HG02981 (cell line): ENCODE results near the gene CES2.

Experiments used
- ATAC-seq: cut with Tn5 transposase; IDR thresholded peaks from one replicate; pipeline ENCODE4 v1.9.1; 2021; ENCODE audit warnings: mild to moderate bottlenecking, moderate library complexity; ENCODE audit not compliant: unreplicated experiment

Gene CES2

GRCh38 chr16:66902648-66903543 lies 32.4 kb upstream of the CES2 start:
- ATAC-seq = no peak

DNA sequence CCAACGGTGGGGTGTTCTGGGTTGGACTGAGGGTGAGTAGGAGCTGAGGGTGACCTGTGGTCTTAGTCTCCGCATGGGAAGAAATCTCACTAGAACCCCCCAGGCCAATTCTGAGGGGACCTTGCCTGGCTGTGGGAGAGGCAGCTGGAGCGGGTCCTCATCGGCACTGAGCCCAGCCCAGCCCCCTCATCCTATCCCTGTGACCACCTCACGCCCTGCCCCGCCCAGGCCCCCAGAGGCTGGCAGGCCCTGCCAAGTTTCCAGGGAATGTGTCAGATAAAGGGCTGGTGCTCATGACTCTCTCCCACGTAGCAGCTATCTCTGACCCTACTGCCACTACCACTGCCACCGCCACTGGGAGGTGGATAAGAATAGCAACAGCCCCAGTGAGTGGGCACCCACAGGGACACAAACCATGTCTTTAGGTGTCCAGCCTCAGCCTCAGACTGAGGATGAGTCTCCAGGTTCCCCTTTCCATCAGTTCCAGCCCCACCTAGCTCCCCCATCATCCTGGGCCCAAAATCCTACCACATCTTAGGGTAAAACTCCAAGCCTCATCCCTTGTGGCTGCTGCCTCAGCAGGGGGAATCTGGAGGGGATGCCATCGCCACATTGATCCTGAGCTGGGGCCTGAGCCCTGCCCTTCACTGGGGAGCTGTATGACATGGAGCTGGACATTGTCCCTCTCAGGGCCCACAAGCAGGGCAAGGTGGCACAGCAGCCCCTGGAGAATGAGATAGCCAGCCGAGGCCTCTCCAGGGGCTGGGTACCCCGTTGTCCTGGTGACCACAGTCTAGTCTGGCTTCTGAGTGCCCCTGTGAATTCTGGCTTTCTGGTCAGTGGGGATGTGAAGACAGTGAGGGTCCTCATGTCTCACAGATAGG lies 31.5 kb upstream of the CES2 start:
- no peak for ATAC-seq

GRCh38 chr16:66904428-66904845 lies 30.9 kb upstream of the CES2 start:
- ATAC-seq = no peak

DNA sequence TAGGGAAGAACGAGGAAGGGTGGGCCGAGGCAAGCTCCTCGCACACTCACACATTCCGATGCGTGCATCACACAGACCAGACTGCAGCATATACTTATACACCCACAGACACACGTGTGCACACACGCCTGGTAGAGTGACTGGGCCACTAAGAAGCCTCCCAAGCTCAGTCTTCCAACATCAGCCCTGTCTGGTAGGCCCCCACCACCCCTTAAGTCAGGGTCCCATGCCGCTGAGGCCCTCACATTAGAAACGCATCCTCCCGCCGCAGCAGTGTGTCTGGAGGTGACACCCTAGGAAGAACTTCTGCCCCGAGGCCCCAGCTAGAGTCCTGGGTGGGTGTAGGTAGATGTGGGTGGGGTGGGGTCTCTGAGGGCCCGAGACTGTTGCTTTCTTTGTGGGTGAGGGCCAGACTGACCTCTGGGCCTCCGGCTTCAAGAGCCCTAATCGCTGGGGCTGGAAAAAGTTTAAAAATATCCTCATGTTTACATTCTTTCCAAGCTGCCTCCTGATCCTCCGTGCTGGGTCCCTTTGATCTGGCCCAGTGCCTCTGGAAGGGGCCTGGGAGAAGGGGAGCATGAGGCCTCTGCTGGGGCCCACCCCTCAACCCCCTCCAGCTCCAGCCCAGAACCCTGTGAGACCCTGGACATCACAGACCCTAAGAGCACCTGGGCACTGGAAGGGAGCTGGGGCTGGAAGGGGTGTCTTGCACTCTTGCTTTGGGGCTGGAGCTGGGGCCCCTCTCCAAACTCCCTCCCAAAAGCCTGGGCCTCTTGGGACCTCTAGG lies 30.3 kb upstream of the CES2 start:
- ATAC-seq = no peak

- no peak for ATAC-seq
Observed at GRCh38 chr16:66905633-66906539, 29.4 kb upstream of the CES2 start.

DNA sequence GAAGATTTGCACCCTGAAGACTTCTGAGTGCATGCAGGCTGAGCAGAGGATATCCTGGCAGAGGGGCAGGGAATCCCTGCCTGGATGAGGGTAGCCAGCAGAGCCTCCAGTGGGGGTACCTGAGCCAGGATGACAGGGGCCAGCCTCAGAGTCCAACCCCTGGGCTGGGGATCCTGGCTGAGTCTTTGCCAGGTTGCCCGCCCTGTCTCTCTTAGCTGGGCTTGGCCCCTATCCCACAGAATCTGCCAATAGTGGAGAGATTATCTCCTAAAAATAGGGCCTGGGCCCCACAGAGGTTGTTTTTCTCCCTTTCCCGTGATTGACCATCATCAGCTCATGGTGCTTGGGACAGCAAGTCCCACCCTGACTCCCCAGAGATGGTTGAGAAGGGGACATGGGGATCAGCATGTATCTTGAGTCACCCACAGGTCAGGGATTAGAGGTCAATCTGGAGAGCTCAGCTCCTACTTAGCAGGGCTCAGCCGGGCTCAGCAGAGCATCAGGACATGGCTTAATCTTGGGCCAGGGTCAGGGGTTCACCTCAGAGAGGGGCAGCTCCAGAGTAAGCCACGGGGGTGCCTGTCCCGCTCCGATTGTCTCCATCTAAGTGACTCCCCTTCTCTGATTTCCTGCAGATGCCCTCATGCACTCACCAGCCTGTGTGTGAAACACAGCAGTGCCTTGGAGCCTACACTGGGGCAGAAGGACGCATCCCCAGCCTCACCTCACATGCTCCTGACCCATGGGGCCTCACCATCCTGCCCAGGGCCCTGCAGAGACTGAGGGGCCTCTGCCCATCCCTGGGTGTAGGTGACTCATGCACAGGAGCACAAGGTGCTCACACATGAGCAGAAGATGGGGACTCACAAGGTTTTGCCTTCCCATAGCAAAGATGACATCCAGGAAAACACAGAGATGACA lies 28.1 kb upstream of the CES2 start:
- no peak for ATAC-seq

DNA sequence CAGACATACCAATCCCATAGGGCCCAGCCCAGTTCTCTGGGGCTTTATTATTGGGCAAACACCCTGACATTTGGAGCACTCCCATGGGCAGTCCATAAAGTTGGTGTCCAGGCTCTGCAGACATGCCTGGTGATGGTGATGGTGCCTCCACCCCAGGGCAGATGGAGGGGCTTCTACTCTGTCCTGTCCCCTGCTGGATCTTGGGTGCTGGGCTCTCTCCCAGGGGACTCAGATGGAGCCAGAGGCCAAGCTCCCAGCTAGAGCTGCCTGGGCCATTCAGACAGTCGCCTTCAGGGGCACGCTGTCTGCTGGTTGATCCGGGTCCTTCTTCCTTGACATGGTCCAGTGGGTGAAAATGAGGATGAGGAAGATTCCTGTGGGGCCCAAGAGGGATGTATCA lies 27.2 kb upstream of the CES2 start:
- ATAC-seq = no peak

DNA sequence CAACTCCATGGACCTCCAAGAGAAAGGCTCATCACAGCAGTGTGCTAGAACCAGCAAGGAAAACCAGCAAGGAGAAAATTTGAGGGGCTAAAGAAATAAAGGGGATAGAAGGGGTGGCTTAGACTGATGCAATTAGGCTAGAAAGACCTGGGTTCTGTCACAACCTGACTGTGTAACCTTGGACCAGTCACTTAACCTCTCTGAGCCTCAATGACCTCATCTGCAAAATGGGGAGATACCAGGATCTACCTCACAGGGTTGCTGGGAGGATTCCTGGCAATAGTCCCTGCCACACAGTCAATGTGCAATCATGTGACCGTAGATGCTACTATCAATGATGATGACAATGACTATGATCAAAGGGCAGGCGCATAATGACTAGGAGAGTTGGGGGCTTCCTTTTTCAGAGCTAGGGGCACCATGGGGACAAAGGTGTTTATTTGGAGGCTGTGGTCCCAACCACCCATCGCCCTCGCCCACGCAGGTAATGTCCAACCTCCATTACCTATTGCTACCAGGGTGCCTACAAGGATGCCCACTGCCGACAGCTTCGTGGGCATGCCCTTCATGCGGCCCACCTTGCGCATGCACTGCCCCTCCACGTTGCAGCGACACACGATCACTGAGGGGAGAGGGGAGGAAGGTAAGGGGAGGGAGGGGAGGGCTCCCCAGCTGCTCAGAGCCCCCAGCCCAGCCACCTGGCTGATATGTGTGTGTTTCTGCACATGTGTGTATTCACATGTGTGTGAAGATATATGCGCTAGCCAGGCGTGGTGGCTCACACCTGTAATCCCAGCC lies 26.4 kb upstream of the CES2 start:
- no peak for ATAC-seq

- ATAC-seq = no peak
Observed at GRCh38 chr16:66910175-66910940, 25.0 kb upstream of the CES2 start.

- no peak for ATAC-seq
Observed at GRCh38 chr16:66911112-66911511, 24.2 kb upstream of the CES2 start.

DNA sequence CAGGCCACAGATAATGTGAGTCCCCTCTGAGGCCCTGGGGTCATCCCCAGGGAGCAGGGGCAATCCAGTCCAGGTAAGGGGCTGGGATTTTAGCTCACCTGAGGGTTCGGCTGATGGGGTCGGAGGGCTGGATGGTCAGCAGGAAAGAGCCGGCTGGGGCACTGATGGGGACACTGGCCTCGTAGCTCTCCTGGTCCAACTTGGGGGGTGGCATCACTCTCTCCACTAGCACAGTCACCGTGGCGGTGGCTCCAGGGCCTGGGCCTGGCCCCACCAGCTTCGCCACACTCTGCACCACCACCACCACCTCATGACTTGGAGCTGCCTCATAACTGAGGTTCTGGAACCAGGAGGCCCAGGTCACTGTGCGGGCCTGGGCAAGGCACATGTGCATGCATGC lies 23.5 kb upstream of the CES2 start:
- no peak for ATAC-seq

- ATAC-seq = no peak
Observed at GRCh38 chr16:66913081-66913480, 22.2 kb upstream of the CES2 start.

GRCh38 chr16:66913711-66914110 lies 21.6 kb upstream of the CES2 start:
- no peak for ATAC-seq

DNA sequence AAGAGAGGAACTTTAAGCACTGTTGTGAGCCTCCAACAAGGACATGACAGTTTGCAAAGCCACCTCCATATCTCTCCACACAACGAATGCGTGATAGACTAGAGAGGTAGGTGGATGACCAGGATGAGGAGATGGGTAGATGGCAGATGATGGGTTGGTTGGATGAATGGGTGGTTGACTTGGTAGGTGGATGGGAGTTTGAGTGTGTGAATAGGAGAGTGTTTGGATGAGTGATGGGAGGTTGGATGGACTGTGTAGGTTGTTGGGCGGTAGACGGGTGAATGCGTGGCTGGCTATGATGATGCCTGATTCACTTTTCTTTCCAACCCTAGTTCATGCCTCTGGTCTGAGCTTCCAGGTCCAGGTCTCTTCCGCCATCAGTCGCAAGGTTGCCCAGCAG lies 20.8 kb upstream of the CES2 start:
- no peak for ATAC-seq

DNA sequence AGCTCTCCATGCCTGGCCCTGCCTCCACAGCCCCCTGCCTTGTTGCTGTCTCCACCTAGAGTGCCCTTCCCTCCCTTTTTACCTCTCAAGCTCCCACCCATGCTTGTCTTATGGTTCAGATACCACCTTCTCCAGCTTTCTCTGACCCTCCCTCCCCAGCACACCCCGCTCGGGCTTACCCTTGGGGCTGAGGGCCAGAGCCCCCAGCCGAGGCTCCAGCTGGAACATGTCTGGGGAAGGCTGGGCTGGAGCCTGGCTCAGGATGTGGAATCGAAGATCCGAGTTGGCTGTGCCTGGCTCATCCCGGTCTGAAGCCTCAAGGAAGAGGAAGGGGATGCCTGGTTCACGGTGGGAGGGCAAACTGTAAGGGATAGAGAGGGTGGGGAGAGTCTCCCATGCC lies 20.3 kb upstream of the CES2 start:
- ATAC-seq = no peak

- no peak for ATAC-seq
Observed at GRCh38 chr16:66916518-66916917, 18.8 kb upstream of the CES2 start.

- no peak for ATAC-seq
Observed at GRCh38 chr16:66917741-66918140, 17.6 kb upstream of the CES2 start.

DNA sequence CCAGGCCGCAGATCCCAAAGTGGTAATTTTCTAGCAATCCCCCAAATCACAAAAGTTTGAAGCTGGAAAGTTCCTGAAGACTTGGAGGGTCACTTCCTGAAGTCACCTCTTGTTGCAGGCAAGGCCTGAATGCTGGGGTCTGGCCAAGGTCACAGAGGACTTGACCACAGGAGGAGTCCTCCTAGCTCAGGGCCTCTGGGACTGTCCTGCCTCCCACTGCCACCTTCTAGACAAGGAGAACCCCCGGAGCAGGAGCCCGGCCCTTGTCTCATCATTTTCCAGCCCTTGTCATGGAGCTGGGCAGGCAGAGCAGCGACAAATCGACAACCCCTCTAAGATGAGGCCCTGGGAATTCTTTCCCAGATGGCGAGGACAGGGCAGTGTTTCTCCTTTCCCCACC lies 17.0 kb upstream of the CES2 start:
- ATAC-seq = no peak
